Endothelial cell of umbilical vein (primary cell): ENCODE results near the gene SH3PXD2A. TPM values are rescaled to one million over a fixed set of nuclear protein-coding genes. Genes with fewer than 3 reads are reported as not detected.

ENCODE experiments used
- BruUV-seq: library from RNA; stranded (reverse); fragments of 400-500 nt; replicated peaks from 2 replicates; lab custom pipeline; 2021; lab: Mats Ljungman, UMichigan
- CTCF ChIA-PET: fragments of 300-600, 350-600 bp; sonication (Branson Sonifier 250); formaldehyde crosslinking; loops from one replicate; lab custom pipeline; 2021; ENCODE audit warnings: antibody characterized with exemption, inconsistent platforms; lab: Charles Lee
- POLR2A ChIA-PET: fragments of 300-600, 350-600 bp; sonication (Branson Sonifier 250); formaldehyde crosslinking; loops from one replicate; lab custom pipeline; 2021; ENCODE audit warnings: antibody characterized with exemption, inconsistent platforms; lab: Charles Lee
- DNase-seq: peaks from one replicate; pipeline ENCODE4 v3.0.0-alpha.2; 2011; ENCODE audit warnings: low read depth, low spot score
- FAIRE-seq: peaks from 2 replicates; lab custom pipeline; 2011; peaks lifted over from hg19 to GRCh38; lab: Jason Lieb, UNC
- H2AFZ ChIP-seq: 2 replicates; pipeline ENCODE4 v1.6.0; 2012; ENCODE audit warnings: low read depth, low read length, control low read depth, inconsistent platforms
- H3K27ac ChIP-seq: 2 replicates; pipeline ENCODE4 v1.5.1; 2011; ENCODE audit warnings: low read depth, mild to moderate bottlenecking, control low read depth, low read length, moderate library complexity; ENCODE audit not compliant: insufficient read depth
- H3K27me3 ChIP-seq, 2 experiments: 2 replicates each; pipeline versions ENCODE4 v1.6.0 to v1.6.1; 2011; ENCODE audit warnings: low read length in 2 of 2, mixed read lengths in 1 of 2; ENCODE audit not compliant: control insufficient read depth in 2 of 2, insufficient read depth in 2 of 2
- H3K36me3 ChIP-seq, 2 experiments: 2 replicates in 1 of 2; 3 replicates in 1 of 2; pipeline ENCODE4 v1.5.1; 2011; ENCODE audit warnings: low read length in 2 of 2, mild to moderate bottlenecking in 1 of 2, moderate library complexity in 1 of 2; ENCODE audit not compliant: control insufficient read depth in 2 of 2, insufficient read depth in 2 of 2; ENCODE audit errors: extremely low read depth in 1 of 2
- H3K4me1 ChIP-seq: 3 replicates; pipeline ENCODE4 v1.5.1; 2011; ENCODE audit warnings: mild to moderate bottlenecking, low read length; ENCODE audit not compliant: control insufficient read depth, insufficient read depth; ENCODE audit errors: extremely low read depth
- H3K4me2 ChIP-seq: 2 replicates; pipeline ENCODE4 v1.6.1; 2011; ENCODE audit warnings: low read length, control low read depth, mixed read lengths; ENCODE audit not compliant: insufficient read depth
- H3K4me3 ChIP-seq, 3 experiments: fragments of 200-600 bp in 1 of 3; sonication (generic), shearing (Covaris generic) in 1 of 3; replicated peaks in 1 of 3; 2 replicates each; pipeline ENCODE4 v1.5.1; 2011 to 2016; ENCODE audit warnings: control low read depth in 3 of 3, low read length in 3 of 3, mild to moderate bottlenecking in 2 of 3, inconsistent platforms in 1 of 3, low read depth in 1 of 3, moderate library complexity in 1 of 3; ENCODE audit not compliant: insufficient read depth in 1 of 3
- H3K79me2 ChIP-seq: 2 replicates; pipeline ENCODE4 v1.6.0; 2012; ENCODE audit warnings: low read length, inconsistent platforms; ENCODE audit not compliant: control insufficient read depth, insufficient read depth
- H3K9ac ChIP-seq: replicated peaks from 2 replicates; pipeline ENCODE3; 2011; ENCODE audit warnings: low read length, control low read depth; ENCODE audit not compliant: insufficient read depth; ENCODE audit errors: extremely low read depth
- H3K9me1 ChIP-seq: replicated peaks from 3 replicates; pipeline ENCODE4 v1.6.0; 2011; ENCODE audit warnings: mild to moderate bottlenecking, low read length; ENCODE audit not compliant: control insufficient read depth, insufficient read depth; ENCODE audit errors: extremely low read depth
- H3K9me3 ChIP-seq: replicated peaks from 2 replicates; pipeline ENCODE4 v1.5.1; 2012; ENCODE audit warnings: low read length, inconsistent platforms; ENCODE audit not compliant: control insufficient read depth, insufficient read depth
- H4K20me1 ChIP-seq: replicated peaks from 2 replicates; pipeline ENCODE3; 2011; ENCODE audit warnings: mild to moderate bottlenecking, low read length; ENCODE audit not compliant: control insufficient read depth, insufficient read depth; ENCODE audit errors: extremely low read depth
- EZH2 ChIP-seq: IDR thresholded peaks from 2 replicates; pipeline ENCODE4 v1.6.1; 2012; ENCODE audit warnings: borderline replicate concordance, low read depth, mild to moderate bottlenecking, moderate library complexity, low read length, inconsistent platforms; ENCODE audit not compliant: severe bottlenecking
- FOS ChIP-seq: IDR thresholded peaks from 2 replicates; pipeline ENCODE4 v1.6.1; 2011; ENCODE audit warnings: mild to moderate bottlenecking, low read length, moderate library complexity, borderline replicate concordance; ENCODE audit not compliant: insufficient read depth
- GATA2 ChIP-seq: IDR thresholded peaks from 2 replicates; pipeline ENCODE4 v1.7.0; 2011; ENCODE audit warnings: low read depth, mild to moderate bottlenecking, moderate library complexity, mixed read lengths, low read length; ENCODE audit not compliant: insufficient read length, insufficient read depth
- JUN ChIP-seq: IDR thresholded peaks from 2 replicates; pipeline ENCODE4 v1.6.1; 2011; ENCODE audit warnings: borderline replicate concordance, low read depth; ENCODE audit not compliant: insufficient read length, insufficient read depth
- MYC ChIP-seq: IDR thresholded peaks from one replicate; pipeline ENCODE4 v1.6.1; 2011; ENCODE audit warnings: mild to moderate bottlenecking, low read depth, low read length
- POLR2A ChIP-seq: IDR thresholded peaks from 2 replicates; pipeline ENCODE4 v1.6.1; 2012; ENCODE audit warnings: low read depth, mild to moderate bottlenecking, control low read depth, low read length
- POLR2AphosphoS5 ChIP-seq: IDR thresholded peaks from 2 replicates; pipeline ENCODE4 v1.6.1; 2012; ENCODE audit warnings: low read depth, mild to moderate bottlenecking, control low read depth, low read length, moderate library complexity; ENCODE audit not compliant: insufficient read depth
- dilution Hi-C: fragments of 300-500 bp; cut with MboI; formaldehyde crosslinking; loops from one replicate; pipeline ENCODE4 v1.15.0; 2019; ENCODE audit warnings: low sequenced_read_pairs; ENCODE audit not compliant: extremely low pct_ligation_motif_present
- intact Hi-C: fragments of 100-400 bp; cut with micrococcal nuclease; formaldehyde crosslinking; loops from one replicate; pipeline ENCODE4 v1.10.0; 2022
- polyA plus RNA-seq, 4 experiments: library from polyadenylated mRNA; depleted of rRNA in 3 of 4; stranded (reverse) in 3 of 4; unstranded in 1 of 4; fragments of >200 nt; gene quantifications; 2 replicates each; pipeline versions ENCODE4 v1.2.1 to v1.2.3, GENCODE V29; 2011 to 2012; ENCODE audit warnings: missing spikeins in 1 of 4
- total RNA-seq: library from RNA; stranded (reverse); gene quantifications from 2 replicates; pipeline ENCODE4 v1.2.3, GENCODE V29; 2021
- TF ChIP-seq, protein P1 (sequence below), 2 donors: IDR thresholded peaks; 1 replicate in 1 of 2; 2 replicates in 1 of 2; pipeline ENCODE4 v1.5.1; 2011; ENCODE audit warnings: low read length in 2 of 2, mild to moderate bottlenecking in 2 of 2, moderate library complexity in 2 of 2, control low read depth in 1 of 2, inconsistent platforms in 1 of 2, low read depth in 1 of 2; ENCODE audit not compliant: insufficient read depth in 1 of 2; ENCODE audit errors: extremely low read depth in 1 of 2
- TF ChIP-seq, protein P2 (sequence below): IDR thresholded peaks from 2 replicates; pipeline ENCODE4 v1.6.1; 2011; ENCODE audit not compliant: insufficient read depth, insufficient read length

Gene SH3PXD2A
- total and polyA plus RNA-seq, 2 donors (not counting 3 experiments of a cell fraction or from before 2014, with no cell fraction given) = 1.4 to 5.1 TPM

DNA sequence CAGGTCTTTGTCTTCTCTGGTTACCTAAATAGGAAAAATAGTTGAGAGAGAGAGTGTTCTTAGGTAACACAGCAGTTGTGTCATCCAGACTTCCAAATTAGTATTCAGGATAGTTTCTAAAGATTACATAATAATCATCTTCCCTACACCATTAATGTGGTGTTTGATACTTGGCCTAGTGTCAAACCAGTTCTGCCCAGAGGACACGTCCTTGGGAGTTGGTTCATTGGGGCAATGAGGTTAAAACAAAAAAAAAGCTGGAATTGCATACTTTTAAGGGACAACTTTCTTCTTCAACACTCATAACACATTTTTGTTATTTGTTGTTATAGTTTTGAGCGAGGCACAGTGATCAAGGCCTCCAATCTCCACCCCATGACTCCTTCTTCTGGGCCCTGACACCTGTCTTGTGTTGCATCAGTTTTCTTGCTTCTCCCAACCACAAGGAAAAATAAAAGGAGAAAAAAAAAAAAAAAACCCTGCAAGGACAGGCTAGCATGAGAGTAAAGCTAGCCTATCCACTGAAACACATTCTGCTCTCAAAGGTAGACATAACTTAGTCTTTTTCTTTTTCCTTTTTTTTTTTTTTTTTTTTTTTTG is 33.8 kb upstream of the SH3PXD2A start:
- Histone ChIP-seq H3K9me3 (no peaks in the 10 kb centered on the region), H3K4me1 (peaks cover 30% of the 10 kb centered on the region), H4K20me1 (no peaks in the 10 kb centered on the region), H3K36me3 (peaks cover 0 to 3% of the 10 kb centered on the region in 2 experiments), H3K27ac (peak overlapping the region; percentile 33), H3K9me1 (no peaks in the 10 kb centered on the region), H3K4me3 (no peak overlapping the region), H3K9ac (no peak overlapping the region), H3K79me2 (no peaks in the 10 kb centered on the region), H3K27me3 (no peaks in the 10 kb centered on the region), H2AFZ (no peak overlapping the region), H3K4me2 (no peak overlapping the region)
- dilution Hi-C loops (no loop called here), intact Hi-C loops (loop anchor here (2.0 to 5.0 kb wide), 2 partner anchors 94 to 368 kb away; no protein-coding TSS in a partner anchor)
- FAIRE-seq (no peak), DNase-seq (no peak)
- POLR2A ChIA-PET = no interaction called here
- BruUV-seq = no TSS peak
- CTCF ChIA-PET = interaction anchor here (1.3 to 2.3 kb wide), 5 partner anchors 12 to 232 kb away, joined by 3 to 22 read pairs (median 3); partner anchors contain the start of gene SFR1
- TF ChIP-seq MYC (no peak), POLR2A (no peak), FOS (no peak), POLR2AphosphoS5 (no peak), EZH2 (no peak), GATA2 (no peak), JUN (no peak)
- TF ChIP-seq, protein P1, sequence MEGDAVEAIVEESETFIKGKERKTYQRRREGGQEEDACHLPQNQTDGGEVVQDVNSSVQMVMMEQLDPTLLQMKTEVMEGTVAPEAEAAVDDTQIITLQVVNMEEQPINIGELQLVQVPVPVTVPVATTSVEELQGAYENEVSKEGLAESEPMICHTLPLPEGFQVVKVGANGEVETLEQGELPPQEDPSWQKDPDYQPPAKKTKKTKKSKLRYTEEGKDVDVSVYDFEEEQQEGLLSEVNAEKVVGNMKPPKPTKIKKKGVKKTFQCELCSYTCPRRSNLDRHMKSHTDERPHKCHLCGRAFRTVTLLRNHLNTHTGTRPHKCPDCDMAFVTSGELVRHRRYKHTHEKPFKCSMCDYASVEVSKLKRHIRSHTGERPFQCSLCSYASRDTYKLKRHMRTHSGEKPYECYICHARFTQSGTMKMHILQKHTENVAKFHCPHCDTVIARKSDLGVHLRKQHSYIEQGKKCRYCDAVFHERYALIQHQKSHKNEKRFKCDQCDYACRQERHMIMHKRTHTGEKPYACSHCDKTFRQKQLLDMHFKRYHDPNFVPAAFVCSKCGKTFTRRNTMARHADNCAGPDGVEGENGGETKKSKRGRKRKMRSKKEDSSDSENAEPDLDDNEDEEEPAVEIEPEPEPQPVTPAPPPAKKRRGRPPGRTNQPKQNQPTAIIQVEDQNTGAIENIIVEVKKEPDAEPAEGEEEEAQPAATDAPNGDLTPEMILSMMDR (IDR thresholded peaks at IDR 0.05; ENCODE audit: extremely low read depth in 1 of 2, insufficient read depth in 1 of 2, low read depth in 1 of 2, low read length in 2 of 2) = no peak
- TF ChIP-seq, protein P2, sequence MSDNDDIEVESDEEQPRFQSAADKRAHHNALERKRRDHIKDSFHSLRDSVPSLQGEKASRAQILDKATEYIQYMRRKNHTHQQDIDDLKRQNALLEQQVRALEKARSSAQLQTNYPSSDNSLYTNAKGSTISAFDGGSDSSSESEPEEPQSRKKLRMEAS = no peak
